CD14-positive monocyte (primary cell): ENCODE results near the gene C19orf25. TPM values are rescaled to one million over a fixed set of nuclear protein-coding genes. Genes with fewer than 3 reads are reported as not detected.

ENCODE experiments used
- DNase-seq, 3 donors: peaks; one replicate each; pipeline ENCODE4 v3.0.0-alpha.2; 2011 to 2022
- H2AFZ ChIP-seq: 2 replicates; pipeline ENCODE4 v1.6.0; 2012; ENCODE audit warnings: mild to moderate bottlenecking, low read depth, low read length, inconsistent platforms; ENCODE audit not compliant: insufficient read depth, poor library complexity, severe bottlenecking
- H3K27ac ChIP-seq, 2 donors: 1 replicate in 1 of 2; 2 replicates in 1 of 2; pipeline ENCODE4 v1.5.1; 2012 to 2013; ENCODE audit warnings: low read length in 2 of 2, control low read depth in 1 of 2, inconsistent platforms in 1 of 2, low read depth in 1 of 2, mild to moderate bottlenecking in 1 of 2
- H3K27me3 ChIP-seq, 2 donors: one replicate each; pipeline versions ENCODE4 v1.6.0 to v1.6.1; 2011 to 2013; ENCODE audit warnings: low read length in 2 of 2; ENCODE audit not compliant: control insufficient read depth in 2 of 2, insufficient read depth in 2 of 2
- H3K36me3 ChIP-seq, 2 donors: replicated peaks in 1 of 2; 1 replicate in 1 of 2; 2 replicates in 1 of 2; pipeline versions ENCODE4 v1.5.1 to v1.6.1; 2012 to 2013; ENCODE audit warnings: low read length in 2 of 2, control low read depth in 1 of 2, inconsistent platforms in 1 of 2, mild to moderate bottlenecking in 1 of 2; ENCODE audit not compliant: insufficient read depth in 2 of 2, control insufficient read depth in 1 of 2
- H3K4me1 ChIP-seq, 2 donors: 1 replicate in 1 of 2; 2 replicates in 1 of 2; pipeline versions ENCODE4 v1.5.1 to v1.6.1; 2012 to 2013; ENCODE audit warnings: low read length in 2 of 2, control low read depth in 1 of 2, inconsistent platforms in 1 of 2, mild to moderate bottlenecking in 1 of 2, moderate library complexity in 1 of 2; ENCODE audit not compliant: insufficient read depth in 2 of 2, control insufficient read depth in 1 of 2
- H3K4me2 ChIP-seq: replicated peaks from 2 replicates; pipeline ENCODE3; 2012; ENCODE audit warnings: low read length, moderate library complexity, mild to moderate bottlenecking; ENCODE audit not compliant: poor library complexity, severe bottlenecking; ENCODE audit errors: extremely low read depth
- H3K4me3 ChIP-seq, 3 experiments: fragments of 200-600 bp in 1 of 3; sonication (generic) in 1 of 3; replicated peaks in 1 of 3; 1 replicate in 2 of 3; 2 replicates in 1 of 3; pipeline ENCODE4 v1.5.1; 2011 to 2013; ENCODE audit warnings: low read length in 3 of 3, mild to moderate bottlenecking in 3 of 3, control low read depth in 2 of 3, low read depth in 2 of 3, inconsistent platforms in 1 of 3, moderate library complexity in 1 of 3
- H3K79me2 ChIP-seq: 2 replicates; pipeline ENCODE4 v1.6.0; 2012; ENCODE audit warnings: mild to moderate bottlenecking, control low read depth, inconsistent platforms, low read length, moderate library complexity; ENCODE audit not compliant: insufficient read depth
- H3K9ac ChIP-seq: 2 replicates; pipeline ENCODE4 v1.6.0; 2017; ENCODE audit warnings: low read length, mild to moderate bottlenecking; ENCODE audit not compliant: insufficient read depth, poor library complexity, severe bottlenecking
- H3K9me3 ChIP-seq, 2 donors: replicated peaks in 1 of 2; 1 replicate in 1 of 2; 2 replicates in 1 of 2; pipeline versions ENCODE4 v1.5.1 to v1.6.1; 2012 to 2013; ENCODE audit warnings: low read length in 2 of 2, control low read depth in 1 of 2; ENCODE audit not compliant: control insufficient read depth in 1 of 2, insufficient read depth in 1 of 2
- H4K20me1 ChIP-seq: 2 replicates; pipeline ENCODE4 v1.6.0; 2012; ENCODE audit warnings: mild to moderate bottlenecking, low read length, control low read depth, moderate library complexity; ENCODE audit not compliant: insufficient read depth
- H3K27ac Mint-ChIP-seq, 7 donors: one replicate each; pipeline ENCODE4 v1.8.0; 2020; ENCODE audit warnings: mild to moderate bottlenecking in 7 of 7, mixed read lengths in 7 of 7, moderate library complexity in 6 of 7, inconsistent platforms in 2 of 7
- H3K27me3 Mint-ChIP-seq, 3 donors: one replicate each; pipeline ENCODE4 v1.8.0; 2021 to 2022; ENCODE audit warnings: low read depth in 3 of 3, mild to moderate bottlenecking in 3 of 3, mixed read lengths in 3 of 3, moderate library complexity in 3 of 3, inconsistent platforms in 1 of 3
- H3K36me3 Mint-ChIP-seq, 2 donors: one replicate each; pipeline ENCODE4 v1.8.0; 2020; ENCODE audit warnings: mixed read lengths in 2 of 2, inconsistent platforms in 1 of 2, mild to moderate bottlenecking in 1 of 2
- H3K4me1 Mint-ChIP-seq: one replicate; pipeline ENCODE4 v1.8.0; 2020; ENCODE audit warnings: mild to moderate bottlenecking, mixed read lengths
- H3K4me3 Mint-ChIP-seq, 2 donors: one replicate each; pipeline ENCODE4 v1.8.0; 2020; ENCODE audit warnings: mild to moderate bottlenecking in 2 of 2, mixed read lengths in 2 of 2, moderate library complexity in 1 of 2
- H3K9me3 Mint-ChIP-seq, 7 donors: one replicate each; pipeline ENCODE4 v1.8.0; 2020 to 2022; ENCODE audit warnings: mixed read lengths in 7 of 7, mild to moderate bottlenecking in 6 of 7, moderate library complexity in 6 of 7, inconsistent platforms in 2 of 7
- CTCF ChIP-seq: fragments of 200-600 bp; IDR thresholded peaks from one replicate; pipeline ENCODE4 v1.8.0; 2022; ENCODE audit warnings: antibody characterized with exemption, mild to moderate bottlenecking
- WGBS: methylation state at CpG from one replicate; pipeline ENCODE4 v1.1.5; 2013; ENCODE audit warnings: missing lambda C conversion rate; ENCODE audit not compliant: insufficient coverage; 5-methylcytosine and 5-hydroxymethylcytosine counted together
- intact Hi-C, 2 donors: fragments of 100-400 bp; cut with micrococcal nuclease; formaldehyde crosslinking; loops; one replicate each; pipeline versions ENCODE4 v1.15.0 to v1.15.1; 2023
- polyA plus RNA-seq, 3 donors: library from polyadenylated mRNA; depleted of rRNA in 1 of 3; unstranded in 2 of 3; stranded (reverse) in 1 of 3; fragments of 300-500 nt in 2 of 3; fragments of >200 nt in 1 of 3; fragmentation: Illumina TruSeq in 2 of 3; gene quantifications; 1 replicate in 2 of 3; 2 replicates in 1 of 3; pipeline ENCODE4 v1.2.3, GENCODE V29; 2012 to 2021

C19orf25 gene
- polyA plus RNA-seq, 3 donors, result 18.2 to 20.9 (median 19.9) TPM

GRCh38 chr19:1524287-1524971, 45.4 kb upstream of the C19orf25 start:
- H3K36me3 ChIP-seq, result no peaks in the 10 kb centered on the region
- Mint-ChIP-seq H3K4me3 (peak overlapping the region in 1 of 2 donors; percentile 84), H3K4me1 (peaks cover 3% of the 10 kb centered on the region), H3K36me3 (peaks cover 0 to 3% of the 10 kb centered on the region in 2 donors), H3K27ac (no peak overlapping the region), H3K27me3 (peaks cover 23 to 45% (median 31%) of the 10 kb centered on the region in 3 donors), H3K9me3 (peaks cover 0 to 7% (median 5%) of the 10 kb centered on the region in 7 donors)
- no peak overlapping the region for H3K4me2 ChIP-seq
- H3K79me2 ChIP-seq, result no peaks in the 10 kb centered on the region
- no peaks in the 10 kb centered on the region for H4K20me1 ChIP-seq
- H3K9ac ChIP-seq, result no peak overlapping the region
- intact Hi-C loops, result no loop called here
- no peak overlapping the region for H3K4me3 ChIP-seq
- 15% methylated on average over 48 of the region's 49 CpGs for WGBS
- DNase-seq, result no peak
- H3K4me1 ChIP-seq, result no peaks in the 10 kb centered on the region
- H3K9me3 ChIP-seq, result no peaks in the 10 kb centered on the region
- no peak overlapping the region for H2AFZ ChIP-seq
- TF ChIP-seq CTCF, result no peak
- peaks cover 5 to 30% of the 10 kb centered on the region in 2 donors for H3K27me3 ChIP-seq
- no peak overlapping the region for H3K27ac ChIP-seq

GRCh38 chr19:1523412-1524286, 44.6 kb upstream of the C19orf25 start, which contains the start of gene PLK5:
PLK5 (plus strand) TSS chr19:1524077; CDS start chr19:1526997, 2,920 bp downstream.
- peaks cover 5 to 30% of the 10 kb centered on the region in 2 donors for H3K27me3 ChIP-seq

More at GRCh38 chr19:1523412-1524286, 44.6 kb upstream of the C19orf25 start, which contains the start of gene PLK5:
- no peak for TF ChIP-seq CTCF
- H3K27ac ChIP-seq, result no peak within 1 kb of the TSS
- no peak within 1 kb of the TSS for H3K9ac ChIP-seq
- H3K36me3 ChIP-seq, result no peaks in the 10 kb centered on the region
- H3K27ac Mint-ChIP-seq, result no peak within 1 kb of the TSS
- no peak for DNase-seq
- no peaks in the 10 kb centered on the region for H3K79me2 ChIP-seq
- H4K20me1 ChIP-seq, result no peaks in the 10 kb centered on the region
- no peak within 1 kb of the TSS for H3K4me2 ChIP-seq
- H3K4me1 Mint-ChIP-seq, result peaks cover 3% of the 10 kb centered on the region
- H2AFZ ChIP-seq, result no peak within 1 kb of the TSS
- peaks cover 0 to 3% of the 10 kb centered on the region in 2 donors for H3K36me3 Mint-ChIP-seq
- peaks cover 25 to 48% (median 34%) of the 10 kb centered on the region in 3 donors for H3K27me3 Mint-ChIP-seq
- intact Hi-C loops, result no loop called here
- peak within 1 kb of the TSS in 1 of 2 donors; percentile 84 for H3K4me3 Mint-ChIP-seq
- peaks cover 0 to 7% (median 5%) of the 10 kb centered on the region in 7 donors for H3K9me3 Mint-ChIP-seq
- H3K4me3 ChIP-seq, result no peak within 1 kb of the TSS
- no peaks in the 10 kb centered on the region for H3K9me3 ChIP-seq
- WGBS, result 7% methylated on average over 89 of the region's 92 CpGs
- no peaks in the 10 kb centered on the region for H3K4me1 ChIP-seq
